HepG2 (cell line): ENCODE measurements around the gene RUNX3. TPM values are rescaled to one million over a fixed set of nuclear protein-coding genes. Genes with fewer than 3 reads are reported as not detected.

Source experiments
- ATF7-NPFF ChIP-seq: sonication (generic); formaldehyde crosslinking; IDR thresholded peaks from 2 replicates; pipeline ENCODE4 v1.8.1; 2023; ENCODE audit warnings: mild to moderate bottlenecking, low read depth, missing genetic modification reagents, moderate library complexity
- FOXP1 ChIP-seq, 2 experiments: fragments of 450-650 bp in 1 of 2; IDR thresholded peaks; 2 replicates each; pipeline ENCODE4 v1.6.1; 2017 to 2018; ENCODE audit warnings: antibody characterized with exemption in 1 of 2
- HNRNPK ChIP-seq: fragments of 200-400 bp; formaldehyde crosslinking; IDR thresholded peaks from 2 replicates; pipeline ENCODE4 v1.6.1; 2018; ENCODE audit warnings: low read length, low read depth, moderate library complexity, mild to moderate bottlenecking; ENCODE audit not compliant: poor library complexity, severe bottlenecking
- HOXD1 ChIP-seq: sonication (generic); formaldehyde crosslinking; IDR thresholded peaks from 2 replicates; pipeline ENCODE4 v1.5.0; 2020; ENCODE audit warnings: missing genetic modification reagents
- ISX ChIP-seq: sonication (generic); formaldehyde crosslinking; conservative IDR thresholded peaks from 2 replicates; pipeline ENCODE4 v1.5.0; 2020; ENCODE audit warnings: missing genetic modification reagents
- PRMT3 ChIP-seq: sonication (generic); formaldehyde crosslinking; IDR thresholded peaks from 2 replicates; pipeline ENCODE4 v1.8.1; 2022; ENCODE audit warnings: low read depth, mild to moderate bottlenecking, moderate library complexity, missing genetic modification reagents, borderline replicate concordance
- RFX1 ChIP-seq: fragments of 450-650 bp; IDR thresholded peaks from 2 replicates; pipeline ENCODE4 v1.6.1; 2017
- WIZ ChIP-seq: sonication (generic); formaldehyde crosslinking; IDR thresholded peaks from 2 replicates; pipeline ENCODE4 v1.5.1; 2020; ENCODE audit warnings: mild to moderate bottlenecking, missing genetic modification reagents
- ZKSCAN5 ChIP-seq: sonication (generic); formaldehyde crosslinking; IDR thresholded peaks from 2 replicates; pipeline ENCODE4 v1.5.1; 2020; ENCODE audit warnings: mild to moderate bottlenecking, missing genetic modification reagents
- ZNF274 ChIP-seq: sonication (generic); formaldehyde crosslinking; IDR thresholded peaks from 2 replicates; pipeline ENCODE4 v1.5.1; 2020; ENCODE audit warnings: mild to moderate bottlenecking, missing genetic modification reagents
- ZNF607 ChIP-seq: sonication (generic); formaldehyde crosslinking; IDR thresholded peaks from 2 replicates; pipeline ENCODE4 v1.5.1; 2020; ENCODE audit warnings: missing genetic modification reagents, mild to moderate bottlenecking, borderline replicate concordance
- ZNF644 ChIP-seq: IDR thresholded peaks from 2 replicates; pipeline ENCODE4 v1.6.1; 2016; ENCODE audit warnings: low read depth
- polyA plus RNA-seq, 8 experiments: library from polyadenylated mRNA; depleted of rRNA in 3 of 8; stranded (reverse) in 7 of 8; unstranded in 1 of 8; fragments of >200 nt; fragmentation: Illumina TruSeq in 4 of 8; extraction: Trizol in 4 of 8; gene quantifications; 2 replicates each; pipeline versions ENCODE4 v1.2.1 to v1.2.3, GENCODE V29; 2011 to 2016; ENCODE audit warnings: low read depth in 4 of 8, missing spikeins in 1 of 8, mixed read lengths in 1 of 8; ENCODE audit not compliant: insufficient read depth in 1 of 8
- total RNA-seq, 5 experiments: library from RNA; depleted of rRNA; stranded (reverse); fragments of >200 nt; fragmentation: Illumina TruSeq; extraction: Trizol; gene quantifications; 2 replicates each; pipeline ENCODE4 v1.2.3, GENCODE V29; 2016; ENCODE audit warnings: low read depth in 1 of 5
- TF ChIP-seq, protein P1 (sequence below): IDR thresholded peaks from 2 replicates; pipeline ENCODE4 v1.6.1; 2016; ENCODE audit warnings: mild to moderate bottlenecking, missing biosample characterization, missing genetic modification reagents
- TF ChIP-seq, protein P2 (sequence below): sonication (generic); formaldehyde crosslinking; IDR thresholded peaks from 2 replicates; pipeline ENCODE4 v1.5.1; 2020; ENCODE audit warnings: mild to moderate bottlenecking, missing genetic modification reagents, moderate library complexity
- TF ChIP-seq, protein P3 (sequence below): sonication (generic); formaldehyde crosslinking; IDR thresholded peaks from 2 replicates; pipeline ENCODE4 v1.9.0; 2021; ENCODE audit warnings: missing genetic modification reagents, borderline replicate concordance
- TF ChIP-seq, protein P4 (sequence below): sonication (generic); formaldehyde crosslinking; IDR thresholded peaks from 2 replicates; pipeline ENCODE4 v1.5.0; 2020; ENCODE audit warnings: mild to moderate bottlenecking, missing genetic modification reagents, borderline replicate concordance
- TF ChIP-seq, protein P5 (sequence below): sonication (generic); formaldehyde crosslinking; IDR thresholded peaks from 2 replicates; pipeline ENCODE4 v1.8.0; 2023; ENCODE audit warnings: mild to moderate bottlenecking, missing genetic modification reagents

RUNX3 gene
- total and polyA plus RNA-seq, 2 of the 13 experiments (the other 11 are each of a cell fraction or from before 2014, with no cell fraction given), result 0.04 to 0.22 TPM

DNA sequence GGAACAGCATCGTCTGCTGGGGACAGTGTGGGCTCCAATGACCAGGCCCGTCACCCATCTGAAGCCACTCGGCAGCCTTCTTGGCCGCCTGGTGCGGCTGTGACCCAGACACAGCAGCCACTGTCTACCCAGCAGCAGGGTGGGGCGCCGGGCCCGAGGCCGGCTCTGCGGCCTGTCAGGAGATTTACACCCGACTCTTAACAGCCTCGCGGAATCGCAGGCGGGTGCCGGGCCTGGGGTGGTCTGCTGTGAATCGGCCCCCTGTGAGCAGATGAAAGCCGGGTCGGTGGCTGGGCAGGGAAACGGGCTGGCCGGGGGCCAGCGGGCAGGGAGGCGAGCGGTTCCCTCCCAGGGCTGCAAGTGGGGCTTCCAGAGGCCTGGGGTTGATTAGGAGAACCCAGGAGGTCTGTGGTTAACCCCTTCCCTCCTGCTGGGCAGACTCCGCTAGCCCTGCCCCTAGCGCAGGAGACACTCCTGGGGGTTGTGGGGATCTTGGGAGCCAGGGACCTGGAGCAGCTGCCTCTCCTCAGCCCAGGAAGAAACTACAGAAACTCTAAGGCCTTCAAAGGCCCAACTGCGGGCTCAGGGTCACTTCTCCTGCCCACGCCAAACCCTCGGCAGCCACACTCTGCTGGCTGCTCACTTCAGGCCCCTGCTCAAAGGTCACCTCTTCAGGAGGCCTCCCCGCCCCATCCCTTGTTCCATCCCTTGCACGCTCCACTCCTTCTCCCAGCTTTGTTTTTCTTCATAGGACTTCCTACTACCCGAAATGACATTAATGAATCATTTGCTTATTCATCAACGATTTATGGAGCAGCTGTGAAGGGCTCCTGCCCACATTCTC lies 15.6 kb downstream of the RUNX3 start (continued):
- TF ChIP-seq, protein P1, sequence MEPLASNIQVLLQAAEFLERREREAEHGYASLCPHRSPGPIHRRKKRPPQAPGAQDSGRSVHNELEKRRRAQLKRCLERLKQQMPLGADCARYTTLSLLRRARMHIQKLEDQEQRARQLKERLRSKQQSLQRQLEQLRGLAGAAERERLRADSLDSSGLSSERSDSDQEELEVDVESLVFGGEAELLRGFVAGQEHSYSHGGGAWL (CRISPR knock-in tag), result no peak
- TF ChIP-seq, protein P2, sequence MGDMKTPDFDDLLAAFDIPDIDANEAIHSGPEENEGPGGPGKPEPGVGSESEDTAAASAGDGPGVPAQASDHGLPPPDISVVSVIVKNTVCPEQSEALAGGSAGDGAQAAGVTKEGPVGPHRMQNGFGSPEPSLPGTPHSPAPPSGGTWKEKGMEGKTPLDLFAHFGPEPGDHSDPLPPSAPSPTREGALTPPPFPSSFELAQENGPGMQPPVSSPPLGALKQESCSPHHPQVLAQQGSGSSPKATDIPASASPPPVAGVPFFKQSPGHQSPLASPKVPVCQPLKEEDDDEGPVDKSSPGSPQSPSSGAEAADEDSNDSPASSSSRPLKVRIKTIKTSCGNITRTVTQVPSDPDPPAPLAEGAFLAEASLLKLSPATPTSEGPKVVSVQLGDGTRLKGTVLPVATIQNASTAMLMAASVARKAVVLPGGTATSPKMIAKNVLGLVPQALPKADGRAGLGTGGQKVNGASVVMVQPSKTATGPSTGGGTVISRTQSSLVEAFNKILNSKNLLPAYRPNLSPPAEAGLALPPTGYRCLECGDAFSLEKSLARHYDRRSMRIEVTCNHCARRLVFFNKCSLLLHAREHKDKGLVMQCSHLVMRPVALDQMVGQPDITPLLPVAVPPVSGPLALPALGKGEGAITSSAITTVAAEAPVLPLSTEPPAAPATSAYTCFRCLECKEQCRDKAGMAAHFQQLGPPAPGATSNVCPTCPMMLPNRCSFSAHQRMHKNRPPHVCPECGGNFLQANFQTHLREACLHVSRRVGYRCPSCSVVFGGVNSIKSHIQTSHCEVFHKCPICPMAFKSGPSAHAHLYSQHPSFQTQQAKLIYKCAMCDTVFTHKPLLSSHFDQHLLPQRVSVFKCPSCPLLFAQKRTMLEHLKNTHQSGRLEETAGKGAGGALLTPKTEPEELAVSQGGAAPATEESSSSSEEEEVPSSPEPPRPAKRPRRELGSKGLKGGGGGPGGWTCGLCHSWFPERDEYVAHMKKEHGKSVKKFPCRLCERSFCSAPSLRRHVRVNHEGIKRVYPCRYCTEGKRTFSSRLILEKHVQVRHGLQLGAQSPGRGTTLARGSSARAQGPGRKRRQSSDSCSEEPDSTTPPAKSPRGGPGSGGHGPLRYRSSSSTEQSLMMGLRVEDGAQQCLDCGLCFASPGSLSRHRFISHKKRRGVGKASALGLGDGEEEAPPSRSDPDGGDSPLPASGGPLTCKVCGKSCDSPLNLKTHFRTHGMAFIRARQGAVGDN (CRISPR knock-in tag), result peak; percentile 89
- TF ChIP-seq, protein P3, sequence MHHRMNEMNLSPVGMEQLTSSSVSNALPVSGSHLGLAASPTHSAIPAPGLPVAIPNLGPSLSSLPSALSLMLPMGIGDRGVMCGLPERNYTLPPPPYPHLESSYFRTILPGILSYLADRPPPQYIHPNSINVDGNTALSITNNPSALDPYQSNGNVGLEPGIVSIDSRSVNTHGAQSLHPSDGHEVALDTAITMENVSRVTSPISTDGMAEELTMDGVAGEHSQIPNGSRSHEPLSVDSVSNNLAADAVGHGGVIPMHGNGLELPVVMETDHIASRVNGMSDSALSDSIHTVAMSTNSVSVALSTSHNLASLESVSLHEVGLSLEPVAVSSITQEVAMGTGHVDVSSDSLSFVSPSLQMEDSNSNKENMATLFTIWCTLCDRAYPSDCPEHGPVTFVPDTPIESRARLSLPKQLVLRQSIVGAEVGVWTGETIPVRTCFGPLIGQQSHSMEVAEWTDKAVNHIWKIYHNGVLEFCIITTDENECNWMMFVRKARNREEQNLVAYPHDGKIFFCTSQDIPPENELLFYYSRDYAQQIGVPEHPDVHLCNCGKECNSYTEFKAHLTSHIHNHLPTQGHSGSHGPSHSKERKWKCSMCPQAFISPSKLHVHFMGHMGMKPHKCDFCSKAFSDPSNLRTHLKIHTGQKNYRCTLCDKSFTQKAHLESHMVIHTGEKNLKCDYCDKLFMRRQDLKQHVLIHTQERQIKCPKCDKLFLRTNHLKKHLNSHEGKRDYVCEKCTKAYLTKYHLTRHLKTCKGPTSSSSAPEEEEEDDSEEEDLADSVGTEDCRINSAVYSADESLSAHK, result no peak
- TF ChIP-seq, protein P4, sequence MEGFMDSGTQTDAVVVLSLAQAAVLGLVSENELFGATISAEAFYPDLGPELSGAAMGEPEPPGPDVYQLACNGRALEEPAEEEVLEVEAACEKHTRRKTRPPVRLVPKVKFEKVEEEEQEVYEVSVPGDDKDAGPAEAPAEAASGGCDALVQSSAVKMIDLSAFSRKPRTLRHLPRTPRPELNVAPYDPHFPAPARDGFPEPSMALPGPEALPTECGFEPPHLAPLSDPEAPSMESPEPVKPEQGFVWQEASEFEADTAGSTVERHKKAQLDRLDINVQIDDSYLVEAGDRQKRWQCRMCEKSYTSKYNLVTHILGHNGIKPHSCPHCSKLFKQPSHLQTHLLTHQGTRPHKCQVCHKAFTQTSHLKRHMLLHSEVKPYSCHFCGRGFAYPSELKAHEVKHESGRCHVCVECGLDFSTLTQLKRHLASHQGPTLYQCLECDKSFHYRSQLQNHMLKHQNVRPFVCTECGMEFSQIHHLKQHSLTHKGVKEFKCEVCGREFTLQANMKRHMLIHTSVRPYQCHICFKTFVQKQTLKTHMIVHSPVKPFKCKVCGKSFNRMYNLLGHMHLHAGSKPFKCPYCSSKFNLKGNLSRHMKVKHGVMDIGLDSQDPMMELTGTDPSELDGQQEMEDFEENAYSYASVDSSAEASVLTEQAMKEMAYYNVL (CRISPR knock-in tag), result 0 out of 2 replicates have a peak, but pooled peaks have one; percentile 34
- no peak for TF ChIP-seq ZNF644 (CRISPR knock-in tag)
- no peak for TF ChIP-seq PRMT3 (CRISPR knock-in tag)
- TF ChIP-seq ATF7-NPFF (CRISPR knock-in tag), result no peak
- no peak for TF ChIP-seq ZNF607 (CRISPR knock-in tag)
- no peak for TF ChIP-seq HNRNPK
- no peak for TF ChIP-seq RFX1
- TF ChIP-seq, protein P5, sequence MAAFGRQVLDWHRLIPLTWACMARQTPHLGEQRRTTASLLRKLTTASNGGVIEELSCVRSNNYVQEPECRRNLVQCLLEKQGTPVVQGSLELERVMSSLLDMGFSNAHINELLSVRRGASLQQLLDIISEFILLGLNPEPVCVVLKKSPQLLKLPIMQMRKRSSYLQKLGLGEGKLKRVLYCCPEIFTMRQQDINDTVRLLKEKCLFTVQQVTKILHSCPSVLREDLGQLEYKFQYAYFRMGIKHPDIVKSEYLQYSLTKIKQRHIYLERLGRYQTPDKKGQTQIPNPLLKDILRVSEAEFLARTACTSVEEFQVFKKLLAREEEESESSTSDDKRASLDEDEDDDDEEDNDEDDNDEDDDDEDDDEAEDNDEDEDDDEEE, result no peak
- TF ChIP-seq ZKSCAN5 (CRISPR knock-in tag), result no peak
- no peak for TF ChIP-seq HOXD1 (CRISPR knock-in tag)
- TF ChIP-seq WIZ (CRISPR knock-in tag), result no peak
- TF ChIP-seq ZNF274, result no peak
- TF ChIP-seq FOXP1 (IDR thresholded peaks at IDR 0.05), result no peak
- 0 out of 2 replicates have a peak, but pooled peaks have one; percentile 41 for TF ChIP-seq FOXP1 (CRISPR knock-in tag; IDR thresholded peaks at IDR 0.05)
- TF ChIP-seq ISX (CRISPR knock-in tag), result no peak
